GM08714 (cell line): Measurements from ENCODE around the gene A3GALT2.

ENCODE experiments used
- H3K4me3 ChIP-seq: fragments of 200-500 bp; sonication (Bioruptor generic); 2 replicates; pipeline ENCODE4 v1.5.1; 2014; ENCODE audit warnings: mild to moderate bottlenecking, low read length, inconsistent platforms
- ZNF274 ChIP-seq: IDR thresholded peaks from 2 replicates; pipeline ENCODE4 v1.6.1; 2012; ENCODE audit warnings: mild to moderate bottlenecking, low read depth, low read length

A3GALT2 gene

DNA sequence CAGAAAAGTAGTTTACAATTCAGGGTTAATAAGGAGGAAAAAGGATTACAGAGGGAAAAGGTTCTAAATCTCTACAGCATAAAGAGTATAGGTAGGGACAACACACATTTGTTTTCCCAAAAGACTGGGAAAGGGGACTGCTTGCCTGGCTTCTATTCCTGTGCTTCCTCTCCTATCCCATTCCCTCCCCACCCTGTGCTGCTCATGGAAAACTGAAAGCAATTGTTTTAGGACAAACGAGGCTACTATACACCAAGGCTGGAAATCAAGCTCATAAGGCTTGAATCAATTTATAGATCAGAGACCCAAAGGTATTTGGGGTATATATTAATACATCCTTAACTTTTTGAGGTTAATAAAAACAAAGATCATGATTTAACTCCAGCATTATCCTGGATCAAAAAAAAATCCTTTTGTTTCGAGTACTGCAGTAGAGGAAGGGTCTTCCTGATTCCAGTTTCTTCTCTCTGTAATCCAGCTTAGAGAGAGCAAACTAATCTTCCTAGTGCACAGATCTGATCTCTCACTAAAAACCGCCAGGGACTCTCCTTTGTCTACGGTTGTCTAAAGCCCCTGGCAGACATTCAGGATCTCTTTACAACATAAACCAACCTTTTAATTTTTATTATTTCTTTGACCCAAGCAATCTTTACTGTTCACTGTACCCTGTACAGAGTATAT lies 37.4 kb upstream of the A3GALT2 start:
- H3K4me3 ChIP-seq = no peak overlapping the region
- no peak for TF ChIP-seq ZNF274

DNA sequence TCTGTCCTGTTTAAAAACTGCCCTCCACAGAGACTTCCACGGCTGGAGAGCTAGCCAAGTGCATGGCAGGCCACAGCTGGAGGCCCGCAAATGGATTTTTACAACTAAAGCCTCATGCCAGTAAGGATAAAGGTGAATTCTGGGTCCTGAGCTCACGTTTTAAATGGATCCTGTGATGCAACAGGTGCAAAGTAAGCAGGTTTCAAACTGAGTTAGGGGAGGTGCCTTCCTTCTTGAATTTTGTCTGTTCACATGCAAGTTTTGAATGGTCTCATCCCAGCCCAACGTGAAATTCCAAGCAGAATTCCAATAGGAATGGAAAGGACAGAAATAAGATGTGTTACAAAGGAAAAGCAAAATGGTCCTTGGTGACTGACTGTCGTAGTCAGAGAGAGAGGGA lies 36.2 kb upstream of the A3GALT2 start:
- no peak overlapping the region for H3K4me3 ChIP-seq
- TF ChIP-seq ZNF274 = no peak

DNA sequence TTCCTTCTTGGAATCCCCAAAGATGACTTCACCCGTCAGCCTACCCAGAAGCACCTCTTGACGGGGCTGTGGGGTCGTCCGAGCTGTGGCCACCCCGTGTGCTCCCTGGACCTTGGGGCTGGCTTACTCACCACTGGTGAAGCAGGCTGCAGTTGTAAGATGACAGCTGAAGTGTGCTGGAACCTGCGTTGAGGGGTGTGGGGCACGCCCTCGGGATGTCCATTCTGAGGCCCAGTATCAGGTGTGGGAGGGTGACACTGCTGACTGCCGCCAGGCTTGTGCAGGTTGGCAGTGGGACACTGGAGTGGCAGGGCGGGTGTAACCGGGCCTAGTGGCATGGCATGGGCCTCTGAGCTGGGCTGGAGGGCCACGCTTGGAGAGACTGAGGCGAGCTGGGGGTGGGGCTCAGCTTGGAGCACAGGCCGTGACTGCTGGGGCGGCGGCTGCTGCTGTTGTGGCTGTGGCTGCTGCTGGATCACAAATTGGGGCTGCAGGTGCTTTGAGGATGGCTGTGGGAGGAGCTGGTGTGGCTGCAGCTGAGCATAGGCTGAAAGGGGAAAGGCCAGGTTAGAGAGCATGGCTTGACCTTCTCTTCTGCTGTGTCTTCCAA lies 33.9 kb upstream of the A3GALT2 start:
- H3K4me3 ChIP-seq = no peak overlapping the region
- no peak for TF ChIP-seq ZNF274

DNA sequence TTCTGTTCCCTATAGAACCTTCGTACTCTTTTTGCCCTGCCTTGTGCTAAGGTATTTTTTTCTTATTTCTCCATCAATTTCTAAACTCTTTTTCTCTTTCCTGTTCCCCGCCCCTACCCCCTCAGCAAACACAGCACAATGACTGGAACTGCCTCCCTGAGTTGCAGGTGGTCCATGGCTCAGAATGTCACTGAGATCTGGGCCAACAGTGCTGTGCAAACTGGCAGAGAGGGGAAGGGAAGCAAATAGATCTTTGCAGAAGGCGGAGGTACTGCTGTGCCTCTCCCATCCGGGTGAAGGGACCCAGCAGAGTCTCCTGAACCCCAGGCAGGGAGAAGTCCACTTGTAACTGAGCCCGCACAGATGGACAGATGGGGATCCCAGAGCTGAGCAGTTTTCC lies 32.6 kb upstream of the A3GALT2 start:
- no peak overlapping the region for H3K4me3 ChIP-seq
- TF ChIP-seq ZNF274 = no peak

DNA sequence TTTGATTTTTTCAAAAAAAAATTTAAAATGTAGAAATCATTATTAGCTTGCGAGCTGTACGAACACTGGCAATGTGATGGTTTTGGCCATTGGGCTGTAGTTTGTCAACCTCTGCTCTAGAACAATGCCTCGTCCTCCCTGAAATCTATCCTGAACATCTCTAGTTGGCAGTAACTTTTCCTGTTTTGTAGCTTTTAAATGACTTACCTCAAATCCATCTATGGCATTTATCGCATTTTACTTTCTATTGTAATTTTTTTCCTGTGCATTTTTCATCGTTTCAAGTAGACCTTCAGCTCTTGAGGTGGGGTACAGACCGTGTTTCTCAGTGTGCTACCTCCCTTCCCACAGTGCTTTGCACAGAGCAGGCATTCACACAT lies 30.4 kb upstream of the A3GALT2 start:
- H3K4me3 ChIP-seq = no peak overlapping the region
- TF ChIP-seq ZNF274 = no peak

DNA sequence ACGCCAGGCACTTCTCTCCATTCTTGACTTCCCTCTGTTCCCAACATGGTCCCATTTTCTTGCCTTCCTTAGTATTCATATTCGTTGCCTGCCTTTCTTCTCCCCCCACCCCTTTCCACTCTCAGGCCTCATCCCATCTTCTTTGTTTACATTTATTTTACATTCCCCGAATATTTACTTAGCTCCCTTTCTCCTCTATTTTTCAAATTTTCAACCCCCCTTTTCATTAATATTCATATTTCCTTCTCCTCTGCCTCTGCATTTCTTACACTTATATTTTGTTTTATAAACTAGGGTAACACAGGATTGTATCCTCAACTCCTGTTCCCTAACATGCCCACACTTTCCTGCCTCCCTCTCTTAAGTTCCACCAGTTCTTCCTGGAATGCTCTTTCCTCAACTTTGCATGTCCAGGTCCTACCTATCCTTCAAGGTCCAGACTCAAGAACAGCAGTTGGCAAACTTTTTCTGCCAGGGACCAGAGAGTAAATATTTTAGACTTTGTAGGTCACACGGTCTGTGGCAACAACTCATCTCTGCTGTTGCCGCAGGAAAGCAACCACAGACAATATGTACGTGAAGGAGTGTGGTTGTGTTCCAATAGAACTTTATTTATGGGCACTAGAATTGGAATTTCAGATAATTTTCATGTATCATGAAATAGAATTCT lies 29.8 kb upstream of the A3GALT2 start:
- TF ChIP-seq ZNF274 = no peak
- peak overlapping the region; percentile 73; the same call in 1 of the 2 replicates for H3K4me3 ChIP-seq

DNA sequence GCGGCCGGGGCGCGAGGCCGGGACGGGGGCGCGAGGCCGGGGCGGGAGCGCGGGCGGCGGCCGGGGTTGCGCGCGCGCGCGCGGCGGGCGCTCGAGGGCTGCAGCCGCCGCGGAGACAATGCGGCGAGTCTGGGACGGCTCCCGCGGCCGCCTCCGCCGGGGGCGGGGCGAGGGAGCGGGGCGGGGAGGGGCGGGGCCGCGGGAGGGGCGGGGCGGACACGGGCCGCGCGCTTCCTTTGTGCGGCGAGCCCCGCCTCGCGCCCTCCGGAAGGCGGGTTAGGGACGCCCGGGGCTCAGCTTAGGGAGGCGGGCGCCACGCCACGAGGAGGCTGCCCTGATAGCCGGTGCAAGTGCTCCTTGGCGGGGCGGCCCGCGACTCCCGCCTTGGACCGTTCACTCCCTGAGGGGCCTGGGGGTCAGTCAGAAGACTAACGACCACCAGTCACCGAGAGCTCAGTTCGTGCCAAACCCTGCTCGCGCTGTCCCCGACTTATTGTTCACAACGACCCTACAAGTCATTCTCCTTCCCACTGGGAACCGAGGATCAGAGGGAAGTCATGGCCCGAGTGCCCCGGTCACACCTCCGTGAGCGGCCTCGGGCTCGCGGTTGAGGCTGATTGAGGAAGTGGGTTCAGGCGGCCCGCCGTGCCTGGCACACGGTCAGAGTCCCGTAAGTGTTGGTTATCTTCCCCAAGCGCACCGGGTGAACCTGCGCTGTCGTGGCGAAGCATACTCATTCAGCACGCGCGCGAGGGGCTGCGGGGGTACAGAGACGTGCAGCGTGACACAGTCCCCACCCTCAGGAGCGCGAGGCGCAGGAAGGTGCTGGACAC lies 29.1 kb upstream of the A3GALT2 start:
- TF ChIP-seq ZNF274 = no peak
- H3K4me3 ChIP-seq = peak overlapping the region; percentile 79

DNA sequence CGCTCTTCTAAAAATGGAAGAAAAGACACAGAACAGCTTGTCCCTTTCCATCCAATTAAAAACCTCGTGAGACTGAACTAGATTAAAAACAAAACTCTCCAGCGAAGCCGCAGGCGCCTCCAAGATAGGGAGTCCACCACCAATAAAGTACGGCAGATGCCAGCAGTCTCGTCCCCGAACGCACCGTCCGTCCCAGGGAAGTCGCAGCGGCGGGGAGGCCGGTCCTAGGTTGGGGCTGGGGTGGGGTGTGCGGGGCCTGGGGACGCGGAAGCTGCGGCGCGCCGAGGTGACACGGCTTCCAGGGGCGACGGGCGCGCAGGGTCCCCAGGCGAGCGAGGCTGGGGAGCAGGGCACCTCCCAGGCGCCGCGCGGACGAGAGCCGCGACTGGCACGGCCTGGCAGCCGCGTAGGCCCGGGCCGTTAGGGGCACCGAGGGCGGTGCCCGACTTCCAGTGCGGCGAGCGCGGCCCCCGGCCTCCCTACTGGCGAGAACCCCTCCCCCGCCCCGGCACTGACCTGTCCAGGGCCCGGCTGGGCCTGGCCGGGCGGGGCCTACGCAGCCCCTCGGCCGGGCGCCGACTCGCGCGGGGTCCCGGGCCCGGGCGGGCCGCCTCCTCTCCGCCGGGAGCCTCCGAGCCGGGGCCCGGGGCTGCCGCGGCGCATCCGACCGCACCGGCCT lies 28.3 kb upstream of the A3GALT2 start:
- TF ChIP-seq ZNF274 = no peak
- H3K4me3 ChIP-seq = peak overlapping the region; percentile 79

DNA sequence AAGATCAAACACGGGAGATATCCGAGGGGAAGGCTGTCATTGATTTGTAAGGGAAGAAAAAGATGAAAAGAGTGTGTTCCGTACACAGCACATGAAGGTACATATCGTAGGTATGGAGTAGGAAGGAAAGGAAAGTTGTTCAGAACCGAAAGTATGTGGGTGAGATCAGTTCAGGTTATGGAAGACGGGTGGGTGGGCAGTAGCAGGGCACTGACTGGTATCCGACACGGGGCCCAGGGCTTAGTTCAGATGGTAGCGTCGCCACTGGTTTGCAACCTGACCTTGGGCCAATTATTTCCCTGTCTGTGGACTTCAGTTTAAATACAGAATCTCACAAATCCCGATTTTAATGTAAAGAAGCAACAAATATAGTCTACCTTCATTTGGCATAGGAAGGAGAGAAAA lies 27.8 kb upstream of the A3GALT2 start:
- TF ChIP-seq ZNF274 = no peak
- peak overlapping the region; percentile 79 for H3K4me3 ChIP-seq

DNA sequence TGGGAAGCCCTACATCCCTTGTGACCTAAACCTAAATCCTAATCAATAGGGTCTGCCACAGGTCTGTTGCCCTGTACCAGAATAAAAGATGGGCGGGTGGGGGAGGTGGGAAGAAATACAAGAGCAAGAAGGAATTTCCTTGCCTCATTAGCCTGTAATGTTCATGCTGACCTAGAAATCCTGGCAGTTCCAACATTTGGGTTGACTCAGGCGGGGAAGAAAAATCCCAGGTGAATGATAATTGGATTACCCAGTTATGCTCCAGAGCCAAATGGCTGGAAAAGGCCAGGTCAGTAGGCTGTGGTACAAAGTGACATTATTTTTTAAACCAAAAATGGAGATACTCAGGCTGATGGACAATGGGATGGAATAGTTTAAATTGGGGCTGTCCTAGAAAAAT lies 27.3 kb upstream of the A3GALT2 start:
- peak overlapping the region; percentile 79 for H3K4me3 ChIP-seq
- no peak for TF ChIP-seq ZNF274

DNA sequence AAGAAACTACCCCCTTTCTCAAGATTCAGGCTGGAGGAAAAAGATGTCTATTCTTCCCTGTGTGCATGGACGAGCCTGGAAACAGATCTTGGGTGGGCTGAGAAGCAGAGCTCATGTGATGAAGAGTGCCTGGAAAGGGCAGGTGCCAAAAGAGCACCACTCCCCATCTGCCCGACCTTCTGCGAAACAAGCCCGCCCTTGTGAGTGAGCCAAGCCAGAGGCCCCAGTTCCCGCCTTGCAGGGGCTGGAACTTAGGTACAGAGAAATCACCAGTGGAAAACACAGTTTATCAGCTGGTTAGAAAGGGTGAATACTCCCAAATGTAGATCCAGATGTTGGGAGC lies 26.7 kb upstream of the A3GALT2 start:
- TF ChIP-seq ZNF274 = no peak
- no peak overlapping the region; the same call in 1 of the 2 replicates for H3K4me3 ChIP-seq

DNA sequence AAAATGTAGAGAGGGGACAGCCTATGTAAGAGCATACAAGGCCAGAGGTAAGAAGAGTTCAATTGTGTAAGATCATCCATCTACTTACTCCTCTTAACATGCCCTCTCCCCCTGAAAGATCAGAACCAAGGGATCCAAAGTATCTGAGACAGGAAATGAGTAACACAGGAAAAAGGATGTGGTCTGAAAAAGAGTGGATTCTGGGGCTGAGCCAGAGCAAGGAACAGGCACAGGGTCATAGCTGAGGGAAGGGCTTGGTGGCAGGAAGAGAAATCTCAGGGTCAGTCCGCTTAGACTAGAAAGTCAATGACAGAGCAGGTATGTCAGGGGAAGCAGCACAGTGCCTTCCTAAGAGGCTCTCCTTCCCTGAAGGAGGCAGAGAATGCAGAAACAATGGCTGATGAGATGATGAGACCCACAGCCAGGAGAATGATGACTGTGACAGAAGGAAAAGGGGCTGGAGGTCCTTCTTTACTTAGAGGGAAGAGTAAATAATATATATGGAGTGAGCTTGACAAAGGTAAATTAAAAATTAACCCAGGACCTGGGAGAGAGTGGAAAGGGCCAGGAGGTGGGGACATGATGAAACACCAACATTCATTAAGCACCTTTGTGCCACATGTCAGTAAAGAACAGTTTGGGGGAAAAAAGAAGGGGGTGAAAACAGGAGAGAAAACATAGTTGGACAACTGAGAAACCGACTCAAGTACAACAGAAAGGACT lies 26.2 kb upstream of the A3GALT2 start:
- no peak overlapping the region; the same call in none of the 2 replicates for H3K4me3 ChIP-seq
- no peak for TF ChIP-seq ZNF274

DNA sequence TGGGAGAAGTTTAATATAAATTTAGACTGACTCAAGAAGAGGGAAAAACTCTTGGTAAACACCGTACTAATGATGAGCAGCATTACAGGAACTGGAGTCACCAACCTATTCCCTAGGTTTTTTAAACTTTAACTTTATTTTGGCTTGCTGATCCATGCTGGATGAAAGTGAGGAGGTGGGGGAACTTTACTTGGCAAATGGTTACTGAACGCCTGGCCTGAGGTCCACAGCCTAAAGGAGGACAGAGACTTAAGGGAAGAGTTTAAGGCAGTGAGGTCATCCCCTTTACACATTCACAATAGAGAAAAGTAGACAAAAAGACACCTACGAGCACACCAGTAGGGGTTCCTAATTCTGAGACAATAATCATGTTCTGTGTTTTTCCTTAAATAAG lies 25.6 kb upstream of the A3GALT2 start:
- no peak for TF ChIP-seq ZNF274
- no peak overlapping the region; the same call in 1 of the 2 replicates for H3K4me3 ChIP-seq
